GM23338 (cell line): ENCODE measurements around the gene SLC49A4. TPM values are rescaled to one million over a fixed set of nuclear protein-coding genes. Genes with fewer than 3 reads are reported as not detected.

Source experiments
- ATAC-seq: fragments of 200-7000 bp; cut with Tn5 transposase; 3 replicates; pipeline ENCODE4 v1.9.1; 2020
- DNase-seq: peaks from one replicate; pipeline ENCODE4 v3.0.0-alpha.2; 2015; ENCODE audit warnings: low spot score
- H2AFZ ChIP-seq: fragments of 200-600 bp; sonication (generic); 2 replicates; pipeline ENCODE4 v1.8.0; 2016; ENCODE audit warnings: antibody characterized with exemption, mild to moderate bottlenecking, moderate library complexity
- H3F3A ChIP-seq: fragments of 200-600 bp; sonication (generic); replicated peaks from 2 replicates; pipeline ENCODE4 v1.8.0; 2017; ENCODE audit warnings: antibody characterized with exemption, mixed run types, low read depth
- H3K27ac ChIP-seq: fragments of 200-600 bp; sonication (generic); 2 replicates; pipeline ENCODE4 v1.6.1; 2016; ENCODE audit warnings: low read depth
- H3K27me3 ChIP-seq: fragments of 200-600 bp; sonication (generic); 2 replicates; pipeline ENCODE4 v1.8.0; 2016; ENCODE audit warnings: mild to moderate bottlenecking, mixed run types, moderate library complexity; ENCODE audit not compliant: insufficient read depth
- H3K36me3 ChIP-seq: fragments of 200-600 bp; sonication (generic); 2 replicates; pipeline ENCODE4 v1.8.0; 2016; ENCODE audit warnings: mild to moderate bottlenecking; ENCODE audit not compliant: insufficient read depth
- H3K4me1 ChIP-seq: fragments of 200-600 bp; sonication (generic); 2 replicates; pipeline ENCODE4 v1.8.0; 2016; ENCODE audit warnings: mild to moderate bottlenecking, moderate library complexity; ENCODE audit not compliant: insufficient read depth
- H3K4me2 ChIP-seq: fragments of 200-600 bp; sonication (generic); 2 replicates; pipeline ENCODE4 v1.7.1; 2017; ENCODE audit warnings: mixed run types
- H3K4me3 ChIP-seq: fragments of 200-600 bp; sonication (generic); 2 replicates; pipeline ENCODE4 v1.6.1; 2016; ENCODE audit warnings: mixed run types
- H3K79me2 ChIP-seq: fragments of 200-600 bp; sonication (generic); replicated peaks from 2 replicates; pipeline ENCODE4 v1.8.0; 2017; ENCODE audit warnings: mild to moderate bottlenecking; ENCODE audit not compliant: insufficient read depth
- H3K9me2 ChIP-seq: fragments of 200-600 bp; sonication (generic); 2 replicates; pipeline ENCODE4 v1.8.0; 2017; ENCODE audit not compliant: insufficient read depth
- H4K20me1 ChIP-seq: fragments of 200-600 bp; sonication (generic); replicated peaks from 2 replicates; pipeline ENCODE4 v1.8.0; 2017; ENCODE audit warnings: mild to moderate bottlenecking; ENCODE audit not compliant: insufficient read depth
- H3K27ac Mint-ChIP-seq: 2 replicates; pipeline ENCODE4 v1.8.0; 2020; ENCODE audit warnings: inconsistent platforms, mild to moderate bottlenecking, moderate library complexity, mixed read lengths
- H3K27me3 Mint-ChIP-seq: 3 replicates; pipeline ENCODE4 v1.8.0; 2022; ENCODE audit warnings: low read depth, mild to moderate bottlenecking, moderate library complexity, mixed read lengths, inconsistent platforms; ENCODE audit not compliant: insufficient read depth, poor library complexity
- H3K36me3 Mint-ChIP-seq: 3 replicates; pipeline ENCODE4 v1.8.0; 2021; ENCODE audit warnings: low read depth, mild to moderate bottlenecking, inconsistent platforms, moderate library complexity, mixed read lengths
- H3K4me1 Mint-ChIP-seq: 3 replicates; pipeline ENCODE4 v1.8.0; 2020; ENCODE audit warnings: mild to moderate bottlenecking, inconsistent platforms, mixed read lengths
- H3K4me3 Mint-ChIP-seq: 3 replicates; pipeline ENCODE4 v1.8.0; 2021; ENCODE audit warnings: moderate library complexity, mild to moderate bottlenecking, inconsistent platforms, mixed read lengths
- H3K9me3 Mint-ChIP-seq: 3 replicates; pipeline ENCODE4 v1.8.0; 2020; ENCODE audit warnings: moderate library complexity, mild to moderate bottlenecking, inconsistent platforms, mixed read lengths
- CREB1 ChIP-seq: fragments of 250-450 bp; sonication (Bioruptor Pico); IDR thresholded peaks from 2 replicates; pipeline ENCODE4 v1.5.0; 2020; ENCODE audit warnings: low read depth, mild to moderate bottlenecking, moderate library complexity
- EZH2 ChIP-seq: fragments of 200-600 bp; sonication (generic); IDR thresholded peaks from one replicate; pipeline ENCODE4 v1.8.0; 2017; ENCODE audit warnings: antibody characterized with exemption, mild to moderate bottlenecking, low read depth; ENCODE audit not compliant: unreplicated experiment
- EZH2phosphoT487 ChIP-seq: fragments of 200-600 bp; sonication (generic); IDR thresholded peaks from one replicate; pipeline ENCODE4 v1.8.1; 2018; ENCODE audit warnings: antibody characterized with exemption; ENCODE audit not compliant: unreplicated experiment
- JUNB ChIP-seq: IDR thresholded peaks from one replicate; pipeline ENCODE4 v1.6.1; 2016; ENCODE audit warnings: antibody characterized with exemption; ENCODE audit not compliant: unreplicated experiment
- NANOG ChIP-seq: IDR thresholded peaks from 2 replicates; pipeline ENCODE4 v1.6.1; 2016; ENCODE audit warnings: antibody characterized with exemption, borderline replicate concordance
- POLR2AphosphoS5 ChIP-seq: IDR thresholded peaks from 2 replicates; pipeline ENCODE4 v1.6.1; 2016; ENCODE audit warnings: antibody characterized with exemption, low read depth
- STAT1 ChIP-seq: IDR thresholded peaks from one replicate; pipeline ENCODE4 v1.6.1; 2016; ENCODE audit warnings: antibody characterized with exemption; ENCODE audit not compliant: unreplicated experiment
- ZNF114 ChIP-seq: fragments of 250-450 bp; sonication (Bioruptor Pico); IDR thresholded peaks from 2 replicates; pipeline ENCODE4 v1.5.0; 2020; ENCODE audit warnings: mild to moderate bottlenecking, moderate library complexity
- ZNF331 ChIP-seq: fragments of 250-450 bp; sonication (Bioruptor Pico); IDR thresholded peaks from 2 replicates; pipeline ENCODE4 v1.5.0; 2020; ENCODE audit warnings: low read depth, mild to moderate bottlenecking, moderate library complexity
- polyA plus RNA-seq: library from polyadenylated mRNA; unstranded; fragments of >200 nt; fragmentation: Nextera tagmentation; extraction: Ambion mirVana; gene quantifications from 2 replicates; pipeline ENCODE4 v1.2.1, GENCODE V29; 2016
- total RNA-seq: library from RNA; depleted of rRNA; stranded (reverse); fragments of >200 nt; shearing (Covaris generic); gene quantifications from 2 replicates; pipeline ENCODE4 v1.2.3, GENCODE V29; 2014
- TF ChIP-seq, protein P1 (sequence below): fragments of 250-450 bp; sonication (Bioruptor Pico); IDR thresholded peaks from 2 replicates; pipeline ENCODE4 v1.5.0; 2020; ENCODE audit warnings: mild to moderate bottlenecking, moderate library complexity
- TF ChIP-seq, protein P2 (sequence below): IDR thresholded peaks from one replicate; pipeline ENCODE4 v1.6.1; 2018; ENCODE audit warnings: antibody characterized with exemption; ENCODE audit not compliant: unreplicated experiment
- TF ChIP-seq, protein P3 (sequence below), 2 experiments: fragments of 200-600 bp in 1 of 2; sonication (generic) in 1 of 2; conservative IDR thresholded peaks; 2 replicates each; pipeline versions ENCODE4 v1.5.1 to v1.6.1; 2016 to 2017; ENCODE audit warnings: antibody characterized with exemption in 2 of 2, low read depth in 2 of 2, mild to moderate bottlenecking in 2 of 2, moderate library complexity in 1 of 2
- TF ChIP-seq, protein P4 (sequence below): IDR thresholded peaks from 2 replicates; pipeline ENCODE4 v1.6.1; 2016; ENCODE audit warnings: antibody characterized with exemption

SLC49A4 gene
- total and polyA plus RNA-seq, 2 experiments from 2014 or later: 3.7 to 16.8 TPM

DNA sequence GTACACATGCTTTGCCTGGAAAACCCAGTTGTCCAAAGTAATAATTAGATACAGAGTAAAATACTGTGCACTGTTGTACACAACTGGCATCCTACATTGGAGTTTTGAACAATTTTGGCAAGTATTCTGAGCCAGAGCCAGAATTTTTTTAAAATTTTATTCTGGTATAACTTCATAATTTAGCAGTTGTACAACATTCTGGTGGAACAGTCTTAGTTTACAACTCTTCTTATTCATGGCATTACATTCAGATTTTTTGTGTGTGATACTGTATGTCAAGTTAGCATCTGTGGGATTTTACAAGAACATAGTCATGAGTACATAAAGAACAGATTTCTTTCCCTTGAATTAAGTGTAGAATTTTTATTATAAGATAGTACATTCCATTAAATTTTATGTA is 67.5 kb downstream of the SLC49A4 start:
- no peaks in the 10 kb centered on the region for H3K9me3 Mint-ChIP-seq
- Histone ChIP-seq H3K4me1 (no peaks in the 10 kb centered on the region), H3K79me2 (no peaks in the 10 kb centered on the region), H3K36me3 (no peaks in the 10 kb centered on the region), H3F3A (no peaks in the 10 kb centered on the region), H3K4me2 (no peak overlapping the region), H3K27me3 (no peaks in the 10 kb centered on the region), H3K9me2 (no peaks in the 10 kb centered on the region), H3K4me3 (no peak overlapping the region), H4K20me1 (no peaks in the 10 kb centered on the region), H3K27ac (no peak overlapping the region), H2AFZ (no peak overlapping the region)
- no peak overlapping the region for H3K27ac Mint-ChIP-seq
- H3K4me1 Mint-ChIP-seq: peaks cover 3% of the 10 kb centered on the region; the same call in 1 of the 3 replicates
- TF ChIP-seq POLR2AphosphoS5: no peak
- TF ChIP-seq ZNF331: no peak
- no peak for TF ChIP-seq EZH2
- TF ChIP-seq STAT1: no peak
- no peak for TF ChIP-seq NANOG
- TF ChIP-seq, protein P1, sequence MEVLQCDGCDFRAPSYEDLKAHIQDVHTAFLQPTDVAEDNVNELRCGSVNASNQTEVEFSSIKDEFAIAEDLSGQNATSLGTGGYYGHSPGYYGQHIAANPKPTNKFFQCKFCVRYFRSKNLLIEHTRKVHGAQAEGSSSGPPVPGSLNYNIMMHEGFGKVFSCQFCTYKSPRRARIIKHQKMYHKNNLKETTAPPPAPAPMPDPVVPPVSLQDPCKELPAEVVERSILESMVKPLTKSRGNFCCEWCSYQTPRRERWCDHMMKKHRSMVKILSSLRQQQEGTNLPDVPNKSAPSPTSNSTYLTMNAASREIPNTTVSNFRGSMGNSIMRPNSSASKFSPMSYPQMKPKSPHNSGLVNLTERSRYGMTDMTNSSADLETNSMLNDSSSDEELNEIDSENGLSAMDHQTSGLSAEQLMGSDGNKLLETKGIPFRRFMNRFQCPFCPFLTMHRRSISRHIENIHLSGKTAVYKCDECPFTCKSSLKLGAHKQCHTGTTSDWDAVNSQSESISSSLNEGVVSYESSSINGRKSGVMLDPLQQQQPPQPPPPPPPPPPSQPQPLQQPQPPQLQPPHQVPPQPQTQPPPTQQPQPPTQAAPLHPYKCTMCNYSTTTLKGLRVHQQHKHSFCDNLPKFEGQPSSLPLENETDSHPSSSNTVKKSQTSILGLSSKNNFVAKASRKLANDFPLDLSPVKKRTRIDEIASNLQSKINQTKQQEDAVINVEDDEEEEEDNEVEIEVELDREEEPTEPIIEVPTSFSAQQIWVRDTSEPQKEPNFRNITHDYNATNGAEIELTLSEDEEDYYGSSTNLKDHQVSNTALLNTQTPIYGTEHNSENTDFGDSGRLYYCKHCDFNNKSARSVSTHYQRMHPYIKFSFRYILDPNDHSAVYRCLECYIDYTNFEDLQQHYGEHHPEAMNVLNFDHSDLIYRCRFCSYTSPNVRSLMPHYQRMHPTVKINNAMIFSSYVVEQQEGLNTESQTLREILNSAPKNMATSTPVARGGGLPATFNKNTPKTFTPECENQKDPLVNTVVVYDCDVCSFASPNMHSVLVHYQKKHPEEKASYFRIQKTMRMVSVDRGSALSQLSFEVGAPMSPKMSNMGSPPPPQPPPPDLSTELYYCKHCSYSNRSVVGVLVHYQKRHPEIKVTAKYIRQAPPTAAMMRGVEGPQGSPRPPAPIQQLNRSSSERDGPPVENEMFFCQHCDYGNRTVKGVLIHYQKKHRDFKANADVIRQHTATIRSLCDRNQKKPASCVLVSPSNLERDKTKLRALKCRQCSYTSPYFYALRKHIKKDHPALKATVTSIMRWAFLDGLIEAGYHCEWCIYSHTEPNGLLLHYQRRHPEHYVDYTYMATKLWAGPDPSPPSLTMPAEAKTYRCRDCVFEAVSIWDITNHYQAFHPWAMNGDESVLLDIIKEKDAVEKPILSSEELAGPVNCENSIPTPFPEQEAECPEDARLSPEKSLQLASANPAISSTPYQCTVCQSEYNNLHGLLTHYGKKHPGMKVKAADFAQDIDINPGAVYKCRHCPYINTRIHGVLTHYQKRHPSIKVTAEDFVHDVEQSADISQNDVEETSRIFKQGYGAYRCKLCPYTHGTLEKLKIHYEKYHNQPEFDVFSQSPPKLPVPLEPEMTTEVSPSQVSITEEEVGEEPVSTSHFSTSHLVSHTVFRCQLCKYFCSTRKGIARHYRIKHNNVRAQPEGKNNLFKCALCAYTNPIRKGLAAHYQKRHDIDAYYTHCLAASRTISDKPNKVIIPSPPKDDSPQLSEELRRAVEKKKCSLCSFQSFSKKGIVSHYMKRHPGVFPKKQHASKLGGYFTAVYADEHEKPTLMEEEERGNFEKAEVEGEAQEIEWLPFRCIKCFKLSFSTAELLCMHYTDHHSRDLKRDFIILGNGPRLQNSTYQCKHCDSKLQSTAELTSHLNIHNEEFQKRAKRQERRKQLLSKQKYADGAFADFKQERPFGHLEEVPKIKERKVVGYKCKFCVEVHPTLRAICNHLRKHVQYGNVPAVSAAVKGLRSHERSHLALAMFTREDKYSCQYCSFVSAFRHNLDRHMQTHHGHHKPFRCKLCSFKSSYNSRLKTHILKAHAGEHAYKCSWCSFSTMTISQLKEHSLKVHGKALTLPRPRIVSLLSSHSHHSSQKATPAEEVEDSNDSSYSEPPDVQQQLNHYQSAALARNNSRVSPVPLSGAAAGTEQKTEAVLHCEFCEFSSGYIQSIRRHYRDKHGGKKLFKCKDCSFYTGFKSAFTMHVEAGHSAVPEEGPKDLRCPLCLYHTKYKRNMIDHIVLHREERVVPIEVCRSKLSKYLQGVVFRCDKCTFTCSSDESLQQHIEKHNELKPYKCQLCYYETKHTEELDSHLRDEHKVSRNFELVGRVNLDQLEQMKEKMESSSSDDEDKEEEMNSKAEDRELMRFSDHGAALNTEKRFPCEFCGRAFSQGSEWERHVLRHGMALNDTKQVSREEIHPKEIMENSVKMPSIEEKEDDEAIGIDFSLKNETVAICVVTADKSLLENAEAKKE (CRISPR knock-in tag): no peak
- TF ChIP-seq ZNF114 (CRISPR knock-in tag): no peak
- TF ChIP-seq JUNB: no peak
- TF ChIP-seq, protein P2, sequence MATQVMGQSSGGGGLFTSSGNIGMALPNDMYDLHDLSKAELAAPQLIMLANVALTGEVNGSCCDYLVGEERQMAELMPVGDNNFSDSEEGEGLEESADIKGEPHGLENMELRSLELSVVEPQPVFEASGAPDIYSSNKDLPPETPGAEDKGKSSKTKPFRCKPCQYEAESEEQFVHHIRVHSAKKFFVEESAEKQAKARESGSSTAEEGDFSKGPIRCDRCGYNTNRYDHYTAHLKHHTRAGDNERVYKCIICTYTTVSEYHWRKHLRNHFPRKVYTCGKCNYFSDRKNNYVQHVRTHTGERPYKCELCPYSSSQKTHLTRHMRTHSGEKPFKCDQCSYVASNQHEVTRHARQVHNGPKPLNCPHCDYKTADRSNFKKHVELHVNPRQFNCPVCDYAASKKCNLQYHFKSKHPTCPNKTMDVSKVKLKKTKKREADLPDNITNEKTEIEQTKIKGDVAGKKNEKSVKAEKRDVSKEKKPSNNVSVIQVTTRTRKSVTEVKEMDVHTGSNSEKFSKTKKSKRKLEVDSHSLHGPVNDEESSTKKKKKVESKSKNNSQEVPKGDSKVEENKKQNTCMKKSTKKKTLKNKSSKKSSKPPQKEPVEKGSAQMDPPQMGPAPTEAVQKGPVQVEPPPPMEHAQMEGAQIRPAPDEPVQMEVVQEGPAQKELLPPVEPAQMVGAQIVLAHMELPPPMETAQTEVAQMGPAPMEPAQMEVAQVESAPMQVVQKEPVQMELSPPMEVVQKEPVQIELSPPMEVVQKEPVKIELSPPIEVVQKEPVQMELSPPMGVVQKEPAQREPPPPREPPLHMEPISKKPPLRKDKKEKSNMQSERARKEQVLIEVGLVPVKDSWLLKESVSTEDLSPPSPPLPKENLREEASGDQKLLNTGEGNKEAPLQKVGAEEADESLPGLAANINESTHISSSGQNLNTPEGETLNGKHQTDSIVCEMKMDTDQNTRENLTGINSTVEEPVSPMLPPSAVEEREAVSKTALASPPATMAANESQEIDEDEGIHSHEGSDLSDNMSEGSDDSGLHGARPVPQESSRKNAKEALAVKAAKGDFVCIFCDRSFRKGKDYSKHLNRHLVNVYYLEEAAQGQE: no peak
- no peak for TF ChIP-seq EZH2phosphoT487
- TF ChIP-seq, protein P3, sequence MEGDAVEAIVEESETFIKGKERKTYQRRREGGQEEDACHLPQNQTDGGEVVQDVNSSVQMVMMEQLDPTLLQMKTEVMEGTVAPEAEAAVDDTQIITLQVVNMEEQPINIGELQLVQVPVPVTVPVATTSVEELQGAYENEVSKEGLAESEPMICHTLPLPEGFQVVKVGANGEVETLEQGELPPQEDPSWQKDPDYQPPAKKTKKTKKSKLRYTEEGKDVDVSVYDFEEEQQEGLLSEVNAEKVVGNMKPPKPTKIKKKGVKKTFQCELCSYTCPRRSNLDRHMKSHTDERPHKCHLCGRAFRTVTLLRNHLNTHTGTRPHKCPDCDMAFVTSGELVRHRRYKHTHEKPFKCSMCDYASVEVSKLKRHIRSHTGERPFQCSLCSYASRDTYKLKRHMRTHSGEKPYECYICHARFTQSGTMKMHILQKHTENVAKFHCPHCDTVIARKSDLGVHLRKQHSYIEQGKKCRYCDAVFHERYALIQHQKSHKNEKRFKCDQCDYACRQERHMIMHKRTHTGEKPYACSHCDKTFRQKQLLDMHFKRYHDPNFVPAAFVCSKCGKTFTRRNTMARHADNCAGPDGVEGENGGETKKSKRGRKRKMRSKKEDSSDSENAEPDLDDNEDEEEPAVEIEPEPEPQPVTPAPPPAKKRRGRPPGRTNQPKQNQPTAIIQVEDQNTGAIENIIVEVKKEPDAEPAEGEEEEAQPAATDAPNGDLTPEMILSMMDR (conservative IDR thresholded peaks at IDR 0.05; ENCODE audit: low read depth in 2 of 2): no peak
- TF ChIP-seq, protein P4, sequence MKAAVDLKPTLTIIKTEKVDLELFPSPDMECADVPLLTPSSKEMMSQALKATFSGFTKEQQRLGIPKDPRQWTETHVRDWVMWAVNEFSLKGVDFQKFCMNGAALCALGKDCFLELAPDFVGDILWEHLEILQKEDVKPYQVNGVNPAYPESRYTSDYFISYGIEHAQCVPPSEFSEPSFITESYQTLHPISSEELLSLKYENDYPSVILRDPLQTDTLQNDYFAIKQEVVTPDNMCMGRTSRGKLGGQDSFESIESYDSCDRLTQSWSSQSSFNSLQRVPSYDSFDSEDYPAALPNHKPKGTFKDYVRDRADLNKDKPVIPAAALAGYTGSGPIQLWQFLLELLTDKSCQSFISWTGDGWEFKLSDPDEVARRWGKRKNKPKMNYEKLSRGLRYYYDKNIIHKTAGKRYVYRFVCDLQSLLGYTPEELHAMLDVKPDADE: no peak
- no peak for TF ChIP-seq CREB1
- H3K4me3 Mint-ChIP-seq: no peak overlapping the region
- H3K36me3 Mint-ChIP-seq: no peaks in the 10 kb centered on the region
- ATAC-seq: no peak
- no peaks in the 10 kb centered on the region for H3K27me3 Mint-ChIP-seq
- DNase-seq: no peak
